HepG2 (cell line): ENCODE results near the gene CYB5D1. TPM values are rescaled to one million over a fixed set of nuclear protein-coding genes. Genes with fewer than 3 reads are reported as not detected.

Source experiments
- ATAC-seq: fragments of 200-7000 bp; cut with Tn5 transposase; 3 replicates; pipeline ENCODE4 v1.9.1; 2020; ENCODE audit warnings: mild to moderate bottlenecking, moderate library complexity
- BruUV-seq: library from RNA; stranded (reverse); fragments of 400-500 nt; replicated peaks from 2 replicates; lab custom pipeline; 2021; lab: Mats Ljungman, UMichigan
- CTCF ChIA-PET: fragments of 300-600 bp; formaldehyde crosslinking; extraction: SDS; loops from one replicate; lab custom pipeline; 2021; ENCODE audit warnings: low total read pairs, inconsistent platforms, low intra/inter-chr PET ratio; lab: Yijun Ruan, JAX
- POLR2A ChIA-PET: fragments of 350-600 bp; sonication (Branson Sonifier 250); formaldehyde crosslinking; loops from one replicate; lab custom pipeline; 2020; ENCODE audit warnings: antibody characterized with exemption, inconsistent platforms; lab: Yijun Ruan, JAX
- DNase-seq: peaks from one replicate; pipeline ENCODE4 v3.0.0-alpha.2; 2015; ENCODE audit warnings: low spot score
- FAIRE-seq: peaks from 3 replicates; lab custom pipeline; 2011; peaks lifted over from hg19 to GRCh38; lab: Jason Lieb, UNC
- H2AFZ ChIP-seq: one replicate; pipeline ENCODE4 v1.6.1; 2011; ENCODE audit warnings: low read length, inconsistent platforms
- H3K27ac ChIP-seq: fragments of 300-600 bp; 3 replicates; pipeline ENCODE4 v1.8.0; 2011; ENCODE audit warnings: mixed run types, mild to moderate bottlenecking, mixed read lengths, low read length, inconsistent platforms; ENCODE audit not compliant: insufficient read depth; ENCODE audit errors: extremely low read length
- H3K27me3 ChIP-seq, 2 experiments: fragments of 200-600 bp in 1 of 2; 2 replicates in 1 of 2; 3 replicates in 1 of 2; pipeline versions ENCODE4 v1.6.0 to v1.8.0; 2011; ENCODE audit warnings: low read length in 2 of 2, mild to moderate bottlenecking in 2 of 2, moderate library complexity in 2 of 2, inconsistent platforms in 1 of 2; ENCODE audit not compliant: insufficient read depth in 2 of 2, control insufficient read depth in 1 of 2
- H3K36me3 ChIP-seq, 2 experiments: fragments of 200-600 bp in 1 of 2; replicated peaks in 1 of 2; 2 replicates in 1 of 2; 3 replicates in 1 of 2; pipeline versions ENCODE4 v1.5.1 to v1.8.0; 2011; ENCODE audit warnings: low read length in 2 of 2, inconsistent platforms in 1 of 2; ENCODE audit not compliant: insufficient read depth in 2 of 2, control insufficient read depth in 1 of 2
- H3K4me1 ChIP-seq: 2 replicates; pipeline ENCODE4 v1.5.1; 2012; ENCODE audit warnings: low read length, inconsistent platforms; ENCODE audit not compliant: insufficient read depth
- H3K4me2 ChIP-seq: 2 replicates; pipeline ENCODE4 v1.6.0; 2011; ENCODE audit warnings: low read depth, low read length, inconsistent platforms
- H3K4me3 ChIP-seq, 3 experiments: fragments of 200-600 bp in 1 of 3; sonication (generic), shearing (Covaris generic) in 1 of 3; replicated peaks in 1 of 3; 2 replicates each; pipeline ENCODE4 v1.5.1; 2011 to 2016; ENCODE audit warnings: low read length in 3 of 3, inconsistent platforms in 2 of 3, low read depth in 2 of 3, mild to moderate bottlenecking in 2 of 3, control low read depth in 1 of 3, mixed read lengths in 1 of 3; ENCODE audit not compliant: insufficient read depth in 1 of 3
- H3K79me2 ChIP-seq: one replicate; pipeline ENCODE4 v1.6.1; 2011; ENCODE audit warnings: low read length, inconsistent platforms; ENCODE audit not compliant: insufficient read depth
- H3K9ac ChIP-seq: 2 replicates; pipeline ENCODE4 v1.6.0; 2011; ENCODE audit warnings: mild to moderate bottlenecking, low read depth, low read length, inconsistent platforms; ENCODE audit not compliant: insufficient read depth
- H3K9me3 ChIP-seq: 2 replicates; pipeline ENCODE4 v1.5.1; 2012; ENCODE audit warnings: mild to moderate bottlenecking, low read length
- H4K20me1 ChIP-seq: 2 replicates; pipeline ENCODE4 v1.6.0; 2011; ENCODE audit warnings: inconsistent platforms, mild to moderate bottlenecking, low read length, moderate library complexity; ENCODE audit not compliant: insufficient read depth
- BCL3 ChIP-seq: sonication (generic); formaldehyde crosslinking; IDR thresholded peaks from 2 replicates; pipeline ENCODE4 v1.5.1; 2020; ENCODE audit warnings: mild to moderate bottlenecking, missing genetic modification reagents, moderate library complexity
- IKZF4 ChIP-seq: sonication (generic); formaldehyde crosslinking; IDR thresholded peaks from 2 replicates; pipeline ENCODE4 v1.5.1; 2020; ENCODE audit warnings: borderline replicate concordance, mild to moderate bottlenecking, low read depth, missing genetic modification reagents; ENCODE audit errors: not compliant biosample characterization
- JUNB ChIP-seq: sonication (generic); formaldehyde crosslinking; IDR thresholded peaks from 2 replicates; pipeline ENCODE4 v1.8.0; 2022; ENCODE audit warnings: missing genetic modification reagents, mild to moderate bottlenecking, borderline replicate concordance
- KDM6A ChIP-seq: IDR thresholded peaks from 2 replicates; pipeline ENCODE4 v1.6.1; 2016; ENCODE audit warnings: low read depth
- MAZ ChIP-seq, 2 experiments: sonication (generic) in 1 of 2; formaldehyde crosslinking in 1 of 2; IDR thresholded peaks; 2 replicates each; pipeline versions ENCODE4 v1.5.0 to v1.6.1; 2012 to 2020; ENCODE audit warnings: low read depth in 2 of 2, mild to moderate bottlenecking in 2 of 2, borderline replicate concordance in 1 of 2, improper control_type of control experiment in 1 of 2, low read length in 1 of 2, missing genetic modification reagents in 1 of 2, moderate library complexity in 1 of 2
- RARG ChIP-seq: sonication (generic); formaldehyde crosslinking; IDR thresholded peaks from 2 replicates; pipeline ENCODE4 v1.4.0; 2020; ENCODE audit warnings: low read depth, mild to moderate bottlenecking, missing genetic modification reagents
- ZNF674 ChIP-seq: sonication (generic); formaldehyde crosslinking; IDR thresholded peaks from 2 replicates; pipeline ENCODE4 v1.5.0; 2020; ENCODE audit warnings: low read depth, mild to moderate bottlenecking, missing genetic modification reagents
- ZSCAN29 ChIP-seq: sonication (generic); formaldehyde crosslinking; conservative IDR thresholded peaks from 2 replicates; pipeline ENCODE4 v1.4.0; 2020; ENCODE audit warnings: mild to moderate bottlenecking, missing genetic modification reagents
- WGBS: methylation state at CpG from one replicate; pipeline ENCODE4 v1.1.6; 2017; ENCODE audit warnings: low lambda C conversion rate; 5-methylcytosine and 5-hydroxymethylcytosine counted together
- in situ Hi-C: cut with HindIII; loops from 2 replicates; pipeline ENCODE4 v1.10.0; 2017; ENCODE audit warnings: low pct_unique_long_range_greater_than_20kb; ENCODE audit not compliant: extremely low pct_ligation_motif_present
- intact Hi-C: fragments of 100-400 bp; cut with micrococcal nuclease; formaldehyde crosslinking; loops from one replicate; pipeline ENCODE4 v1.10.0; 2022; ENCODE audit not compliant: unreplicated experiment
- polyA plus RNA-seq, 8 experiments: library from polyadenylated mRNA; depleted of rRNA in 3 of 8; stranded (reverse) in 7 of 8; unstranded in 1 of 8; fragments of >200 nt; fragmentation: Illumina TruSeq in 4 of 8; extraction: Trizol in 4 of 8; gene quantifications; 2 replicates each; pipeline versions ENCODE4 v1.2.1 to v1.2.3, GENCODE V29; 2011 to 2016; ENCODE audit warnings: low read depth in 4 of 8, missing spikeins in 1 of 8, mixed read lengths in 1 of 8; ENCODE audit not compliant: insufficient read depth in 1 of 8
- total RNA-seq, 5 experiments: library from RNA; depleted of rRNA; stranded (reverse); fragments of >200 nt; fragmentation: Illumina TruSeq; extraction: Trizol; gene quantifications; 2 replicates each; pipeline ENCODE4 v1.2.3, GENCODE V29; 2016; ENCODE audit warnings: low read depth in 1 of 5

CYB5D1 gene
- total and polyA plus RNA-seq, 2 of the 13 experiments (the other 11 are each of a cell fraction or from before 2014, with no cell fraction given), result 8.9 to 17.0 TPM

- no TSS peak for BruUV-seq
- FAIRE-seq, result no peak
Observed at GRCh38 chr17:7837408-7838088, 20.3 kb upstream of the CYB5D1 start.

More at GRCh38 chr17:7837408-7838088, 20.3 kb upstream of the CYB5D1 start:
- H3K27ac ChIP-seq, result peak overlapping the region; percentile 92
- TF ChIP-seq KDM6A (CRISPR knock-in tag) (no peak), BCL3 (no peak), IKZF4 (CRISPR knock-in tag) (no peak), ZSCAN29 (CRISPR knock-in tag) (peak; percentile 73; the same call in 1 of the 2 replicates), RARG (CRISPR knock-in tag) (peak; percentile 71; the same call in 1 of the 2 replicates), ZNF674 (no peak), MAZ (IDR thresholded peaks at IDR 0.05; ENCODE audit: borderline replicate concordance, low read depth, low read length) (no peak), MAZ (CRISPR knock-in tag; IDR thresholded peaks at IDR 0.05; ENCODE audit: low read depth) (no peak), JUNB (CRISPR knock-in tag) (0 out of 2 replicates have a peak, but pooled peaks have one; percentile 2)
- H3K9ac ChIP-seq, result peak overlapping the region; percentile 67
- ATAC-seq (no peak), DNase-seq (peak; percentile 21)
- intact Hi-C loops (loop anchor here (2.0 kb wide), 1 partner anchor 19 kb away; the partner anchor contains the start of gene NAA38), in situ Hi-C loops (no loop called here)
- 0% methylated on average over 8 of the region's 8 CpGs for WGBS
- H4K20me1 ChIP-seq, result peaks cover 9% of the 10 kb centered on the region; the same call in 1 of the 2 replicates
- no peaks in the 10 kb centered on the region; a peak in 1 of 5 replicates for H3K27me3 ChIP-seq
- H3K36me3 ChIP-seq, result 0 out of 5 replicates have a peak, but pooled peaks cover 0 to 5% of the 10 kb centered on the region in 2 experiments
- no peaks in the 10 kb centered on the region for H3K9me3 ChIP-seq
- peak overlapping the region; percentile 71 for H3K4me2 ChIP-seq
- H2AFZ ChIP-seq, result no peak overlapping the region
- peaks cover 34% of the 10 kb centered on the region for H3K79me2 ChIP-seq
- H3K4me1 ChIP-seq, result peaks cover 52% of the 10 kb centered on the region
- ChIA-PET POLR2A (interaction anchor here (0.6 to 8.2 kb wide), 19 partner anchors 6 to 458 kb away, joined by 3 to 159 read pairs (median 4); partner anchors contain the start of genes CD68, CHD3, CNTROB and CYB5D1), CTCF (no interaction called here)
- H3K4me3 ChIP-seq, result peak overlapping the region; percentile 38 to 92 (median 55)
